HG03066 (cell line): Measurements from ENCODE around the gene RELL1.

Experiments used
- ATAC-seq: cut with Tn5 transposase; IDR thresholded peaks from one replicate; pipeline ENCODE4 v1.9.1; 2021; ENCODE audit warnings: low read depth; ENCODE audit not compliant: unreplicated experiment

Gene RELL1

GRCh38 chr4:37667197-37668100, 18.7 kb downstream of the RELL1 start:
- no peak for ATAC-seq

DNA sequence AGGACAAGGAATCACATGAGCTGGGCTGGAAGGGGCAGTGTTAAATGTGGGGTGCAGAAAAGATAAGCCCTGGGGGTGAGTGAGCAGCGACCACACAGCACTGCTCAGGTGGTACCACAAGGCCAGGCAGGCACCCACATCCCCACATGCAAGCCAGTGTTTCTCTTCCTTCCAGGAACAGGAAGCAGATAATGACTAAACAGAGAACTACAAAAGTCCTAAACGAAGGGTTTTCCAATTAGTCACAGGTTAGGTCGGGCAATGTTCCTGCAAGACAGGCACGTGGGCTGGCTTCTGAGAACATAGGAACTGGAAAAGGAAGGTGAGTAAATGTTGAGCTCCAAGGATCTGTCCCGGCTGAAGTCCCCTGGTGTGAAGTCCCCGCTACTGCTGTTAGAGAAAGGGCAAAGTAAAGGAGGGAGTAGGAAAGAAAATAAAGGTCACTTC, 19.5 kb downstream of the RELL1 start:
- ATAC-seq: no peak

GRCh38 chr4:37665333-37666320, 20.5 kb downstream of the RELL1 start:
- ATAC-seq: no peak

DNA sequence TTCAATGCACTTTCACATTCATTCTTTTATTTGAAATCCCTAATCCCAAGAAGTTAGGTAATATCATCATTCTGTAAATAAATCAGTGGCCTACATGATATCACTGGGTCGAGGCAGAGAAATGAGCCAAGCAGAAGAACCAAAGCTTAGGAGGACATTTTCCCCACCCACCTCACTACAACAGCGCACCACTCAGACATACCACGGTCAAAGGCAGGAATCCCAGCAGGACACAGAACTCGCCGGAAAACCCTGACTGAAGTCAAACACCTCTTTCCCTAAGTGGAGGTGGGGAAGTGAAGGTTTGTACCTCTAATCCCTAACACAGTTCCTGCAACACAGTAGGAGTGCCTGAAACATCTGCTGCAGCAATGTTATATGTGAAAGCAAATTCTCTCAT, 21.5 kb downstream of the RELL1 start:
- ATAC-seq: no peak

DNA sequence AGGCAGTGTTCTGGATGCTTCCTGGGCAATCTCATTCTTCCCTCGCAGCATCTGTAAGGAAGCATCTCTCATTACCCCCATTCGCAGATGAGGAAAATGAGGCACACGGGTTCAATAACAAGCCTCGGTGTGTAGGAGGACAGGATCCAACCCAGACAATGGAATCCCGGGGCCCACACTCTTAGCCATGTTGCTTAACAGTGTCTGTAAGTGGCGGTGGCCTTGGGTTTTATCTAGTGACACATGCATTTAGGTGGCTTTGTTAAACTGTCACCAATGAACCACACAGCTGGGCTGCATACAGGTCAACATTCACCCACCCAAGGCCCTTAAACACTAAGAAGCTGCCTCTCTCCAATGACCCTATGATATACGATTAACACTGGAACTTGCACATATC, 22.6 kb downstream of the RELL1 start:
- no peak for ATAC-seq

DNA sequence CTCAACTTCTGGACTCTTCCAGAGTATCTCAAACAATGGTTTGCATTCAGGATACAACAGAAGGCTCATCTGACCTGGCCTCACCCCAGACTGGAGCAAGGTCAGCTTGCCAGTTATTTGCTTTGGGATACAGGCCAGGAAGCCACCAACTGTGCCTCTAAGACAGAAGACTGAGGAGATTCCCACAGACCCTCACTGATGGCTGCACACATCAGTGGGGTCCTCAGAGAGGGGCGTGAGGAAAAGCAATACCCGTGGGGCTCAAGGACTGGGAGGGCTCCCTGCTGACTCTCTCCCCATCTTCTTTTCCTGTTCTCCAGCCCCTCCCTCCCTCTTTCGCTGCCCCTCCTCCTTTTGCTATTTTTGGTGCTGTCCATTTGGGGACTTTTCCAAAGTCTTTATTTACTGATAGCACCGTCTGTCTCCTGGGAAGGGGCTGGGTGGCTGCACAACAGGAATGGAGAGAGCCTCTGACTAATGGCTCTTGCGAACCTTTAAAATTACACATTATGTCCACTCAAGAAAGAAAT, 23.2 kb downstream of the RELL1 start:
- no peak for ATAC-seq

DNA sequence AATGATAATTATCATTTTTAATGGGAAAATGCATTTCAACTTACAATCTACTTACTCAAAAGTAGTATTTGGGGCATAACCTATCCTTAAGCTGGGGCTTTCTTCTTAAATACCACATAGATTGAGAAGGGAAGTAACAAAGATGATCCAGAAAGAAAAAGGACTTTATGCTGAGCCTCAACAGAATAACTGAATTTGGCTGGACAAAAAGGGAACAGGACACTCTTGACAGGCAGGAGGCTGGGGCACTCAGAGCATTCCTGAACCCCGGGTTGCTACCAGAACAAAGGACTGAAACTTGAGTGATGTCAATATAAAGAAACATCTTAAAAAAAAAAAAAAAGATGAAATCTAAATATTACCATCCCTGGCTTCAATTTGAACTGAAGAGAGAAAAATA, 23.9 kb downstream of the RELL1 start:
- ATAC-seq: no peak

DNA sequence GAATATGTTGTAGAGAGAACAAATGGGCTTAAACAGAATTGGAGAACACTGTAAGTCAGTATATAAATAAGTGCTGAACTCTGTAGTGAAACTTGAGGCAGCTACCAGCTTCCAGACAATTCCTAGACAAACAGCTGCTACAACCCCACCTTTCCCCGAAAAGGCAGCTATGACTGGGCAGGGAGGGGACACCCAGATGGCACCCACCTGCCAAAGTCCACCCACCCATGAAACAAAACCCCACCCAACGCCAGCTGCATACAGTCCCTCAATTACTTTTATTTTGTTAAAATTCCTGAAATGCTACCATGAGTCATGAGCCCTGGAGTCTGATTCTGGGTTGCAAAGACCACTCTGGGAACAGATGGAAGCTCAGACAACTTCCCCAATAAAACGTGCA, 24.4 kb downstream of the RELL1 start:
- no peak for ATAC-seq

DNA sequence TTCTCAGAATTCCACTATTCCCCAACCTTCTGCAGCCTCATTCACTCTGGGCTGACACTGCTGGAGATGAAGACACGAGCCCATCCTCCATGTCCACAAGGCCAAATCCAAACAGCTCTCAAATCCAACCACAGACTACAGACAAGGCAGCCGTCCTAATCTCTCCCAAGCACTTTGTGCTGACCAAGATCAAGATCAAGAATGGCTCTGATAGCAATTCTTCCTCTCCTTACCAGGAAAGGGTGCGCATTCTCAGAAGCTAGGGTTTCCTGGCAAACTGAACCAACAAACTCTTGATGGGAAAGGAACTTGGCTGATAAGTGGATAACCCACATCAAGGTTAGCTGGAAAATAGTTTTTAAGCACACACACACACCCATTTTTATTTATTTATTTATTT, 26.5 kb downstream of the RELL1 start:
- no peak for ATAC-seq

- no peak for ATAC-seq
Measured at GRCh38 chr4:37656649-37657048, 29.5 kb downstream of the RELL1 start.

DNA sequence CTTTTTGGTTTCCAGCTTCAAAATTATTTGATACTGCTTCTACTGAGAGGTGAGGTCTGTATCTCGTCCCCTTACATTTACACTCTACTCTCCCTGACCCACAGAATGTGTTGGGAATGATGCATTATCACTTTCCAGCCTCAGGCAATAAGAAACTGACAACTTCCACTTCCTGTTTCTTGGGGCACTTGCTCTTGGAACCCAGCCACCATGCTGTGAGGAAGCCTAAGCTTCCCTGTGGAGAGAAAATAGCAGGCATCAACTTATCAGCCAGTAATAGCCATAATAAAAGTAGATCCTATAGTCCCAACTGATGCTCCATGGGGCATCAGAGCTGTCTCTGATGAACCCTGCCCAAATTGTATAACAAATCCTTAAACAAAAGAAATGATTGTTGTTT, 32.6 kb downstream of the RELL1 start:
- no peak for ATAC-seq

GRCh38 chr4:37652747-37653527, 33.2 kb downstream of the RELL1 start:
- ATAC-seq: no peak

DNA sequence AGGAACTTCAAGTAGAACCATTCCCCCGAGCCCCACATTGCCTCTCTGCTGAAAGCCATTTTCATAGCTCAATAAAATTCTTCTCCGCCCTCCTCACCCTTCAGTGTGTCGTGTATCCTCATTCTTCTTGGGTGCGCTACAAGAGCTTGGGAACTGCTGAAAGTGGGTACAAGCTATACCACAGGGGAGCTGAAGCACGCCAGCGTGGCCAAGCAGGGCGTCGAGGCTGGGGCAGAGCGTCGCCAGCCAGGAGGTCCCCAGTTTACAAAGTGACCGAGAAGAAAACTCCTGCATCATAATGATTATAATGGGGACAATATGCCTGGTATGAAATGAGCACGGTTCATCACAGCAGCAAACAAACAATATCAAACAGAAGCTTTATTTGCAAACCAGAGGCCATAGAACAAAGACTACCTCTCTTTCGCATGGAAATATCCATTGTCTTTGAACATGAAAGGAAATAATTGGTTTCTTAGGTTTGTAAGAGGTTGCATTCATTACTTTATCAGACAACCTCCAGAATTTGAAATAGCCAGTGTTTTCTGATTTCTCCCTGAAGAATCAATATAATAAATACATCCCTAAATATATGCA, 34.3 kb downstream of the RELL1 start:
- ATAC-seq: no peak

DNA sequence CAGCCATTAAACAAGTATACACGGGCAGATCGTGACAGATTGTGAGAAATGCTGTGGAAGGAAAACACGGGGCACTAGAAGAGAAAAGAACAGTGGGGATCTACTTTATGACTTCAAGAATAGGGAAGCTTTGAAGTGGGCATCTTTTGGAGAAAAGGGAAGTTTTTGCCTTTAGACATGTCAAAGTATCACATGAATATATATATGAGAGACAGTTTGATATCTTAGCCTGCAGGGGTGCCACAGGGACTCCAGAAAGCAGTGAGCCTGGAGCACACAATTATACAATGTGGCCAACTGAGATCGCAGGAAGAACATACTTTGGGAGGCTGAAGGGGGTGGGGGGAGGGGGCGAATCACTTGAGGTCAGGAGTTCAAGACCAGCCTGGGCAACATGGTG, 35.7 kb downstream of the RELL1 start:
- ATAC-seq: no peak

DNA sequence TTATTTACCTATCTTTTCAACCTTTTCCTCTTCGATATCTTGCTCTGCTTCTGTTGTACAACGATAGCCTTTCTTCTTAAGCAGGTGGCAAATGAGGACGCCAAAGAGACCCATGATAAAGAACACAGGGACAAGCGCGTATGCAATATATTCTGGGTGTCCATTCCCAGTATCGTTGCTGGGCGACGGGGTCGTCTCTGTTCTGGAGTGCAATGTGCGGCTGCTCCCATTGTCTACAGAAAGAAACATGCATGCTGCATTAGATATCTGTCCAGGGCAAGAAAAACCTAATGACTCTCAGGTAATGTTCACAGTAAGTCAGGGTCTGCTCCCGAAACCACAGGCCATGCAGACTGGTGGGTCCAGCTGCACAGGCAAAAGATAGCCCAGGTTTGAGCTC, 36.9 kb downstream of the RELL1 start:
- ATAC-seq: no peak

DNA sequence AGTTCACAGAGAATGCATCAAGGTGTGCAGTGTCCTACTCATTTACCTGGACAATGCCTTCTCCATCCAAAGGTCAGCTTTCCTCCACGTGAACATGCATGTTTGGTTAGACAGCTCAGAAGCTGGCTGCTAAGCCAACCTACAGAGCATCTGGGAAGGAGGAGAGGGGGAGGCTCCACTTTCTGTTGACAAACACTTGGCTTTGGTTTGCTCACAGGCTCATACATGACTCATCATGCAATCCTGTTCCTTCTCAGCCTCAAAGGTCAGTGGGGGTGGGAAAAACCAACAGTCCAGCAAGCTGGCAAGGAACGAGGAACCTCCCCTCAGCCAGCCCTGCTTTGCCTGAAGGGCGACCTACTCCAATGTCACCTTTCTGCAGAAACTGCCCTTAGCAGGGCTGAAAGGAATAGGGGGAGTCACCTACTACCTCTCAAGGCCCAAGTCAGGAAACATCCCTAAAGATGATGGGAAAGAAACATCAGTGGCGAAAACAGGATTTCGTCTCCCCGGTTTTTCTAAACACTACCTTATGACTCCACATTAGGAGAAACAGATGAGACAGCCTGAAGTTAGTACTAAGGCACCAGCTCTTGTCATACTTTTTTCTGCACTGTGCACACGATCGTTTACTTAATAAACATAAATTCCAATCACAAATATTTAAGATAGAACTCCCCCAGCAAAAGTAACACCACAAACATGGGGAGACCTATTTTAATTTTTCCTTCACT, 37.9 kb downstream of the RELL1 start:
- no peak for ATAC-seq

DNA sequence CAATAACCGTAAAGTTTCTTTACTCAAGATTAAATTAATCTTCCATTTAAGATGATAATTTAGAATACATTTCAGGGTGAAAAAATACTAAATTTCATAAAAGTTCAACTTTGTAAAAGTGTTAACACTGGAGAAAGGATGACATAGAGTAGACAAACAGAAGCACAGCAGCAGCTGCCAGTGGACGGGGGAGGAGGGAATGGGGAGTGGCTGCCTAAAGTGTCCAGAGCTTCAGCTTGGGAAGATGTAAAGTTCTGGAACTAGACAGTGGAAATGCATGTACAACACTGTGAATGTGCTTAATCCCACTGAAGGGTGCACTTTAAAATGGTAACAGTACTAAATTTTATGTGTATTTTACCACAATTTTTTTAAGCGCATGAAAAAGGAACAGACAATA, 39.9 kb downstream of the RELL1 start:
- ATAC-seq: no peak

DNA sequence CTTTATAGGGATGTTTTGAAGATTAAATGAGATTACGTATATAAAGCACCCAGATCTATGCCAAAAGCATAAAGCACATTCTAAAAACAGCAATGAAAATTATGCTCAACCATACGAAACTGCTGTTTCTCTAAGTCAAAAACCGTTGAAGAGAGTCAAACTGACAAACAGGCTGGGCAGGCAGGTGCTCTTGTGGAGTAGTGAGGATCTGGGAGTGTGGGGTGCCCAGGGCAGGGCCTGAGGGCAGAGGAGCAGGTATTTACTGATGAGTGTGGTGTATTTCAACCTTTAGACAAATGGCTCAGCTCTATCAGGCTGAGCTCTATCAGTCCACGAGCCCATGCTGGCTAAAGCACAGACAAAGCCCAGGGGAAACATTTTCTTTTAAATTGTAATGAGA, 40.4 kb downstream of the RELL1 start:
- ATAC-seq: no peak

GRCh38 chr4:37644962-37645361, 41.2 kb downstream of the RELL1 start:
- ATAC-seq: no peak
